MCF 10A (cell line): ENCODE results near the gene TRPM1. TPM values are rescaled to one million over a fixed set of nuclear protein-coding genes. Genes with fewer than 3 reads are reported as not detected.

ENCODE experiments used
- BruUV-seq: library from RNA; stranded (reverse); fragments of 400-500 nt; replicated peaks from 2 replicates; lab custom pipeline; 2021; lab: Mats Ljungman, UMichigan
- CTCF ChIA-PET: fragments of 300-600 bp; sonication (Branson Sonifier 250); formaldehyde crosslinking; extraction: SDS; loops from one replicate; lab custom pipeline; 2021; ENCODE audit warnings: antibody characterized with exemption, inconsistent platforms; lab: Yijun Ruan, JAX
- POLR2A ChIA-PET: fragments of 300-600, 350-650 bp; sonication (Branson Sonifier 250); formaldehyde crosslinking; extraction: SDS; loops from one replicate; lab custom pipeline; 2020; ENCODE audit warnings: antibody characterized with exemption, inconsistent platforms; lab: Yijun Ruan, JAX
- DNase-seq: peaks from one replicate; pipeline ENCODE4 v3.0.0-alpha.2; 2018; ENCODE audit not compliant: unreplicated experiment
- H3K27ac Mint-ChIP-seq: one replicate; pipeline ENCODE4 v1.8.0; 2022; ENCODE audit warnings: mild to moderate bottlenecking, low read depth, mixed read lengths; ENCODE audit not compliant: unreplicated experiment
- H3K27me3 Mint-ChIP-seq: one replicate; pipeline ENCODE4 v1.8.0; 2022; ENCODE audit warnings: mixed read lengths; ENCODE audit not compliant: insufficient read depth, unreplicated experiment
- H3K36me3 Mint-ChIP-seq: one replicate; pipeline ENCODE4 v1.8.0; 2022; ENCODE audit warnings: mild to moderate bottlenecking, moderate library complexity, mixed read lengths; ENCODE audit not compliant: insufficient read depth, unreplicated experiment
- H3K4me1 Mint-ChIP-seq: one replicate; pipeline ENCODE4 v1.8.0; 2022; ENCODE audit warnings: mixed read lengths; ENCODE audit not compliant: insufficient read depth, unreplicated experiment
- H3K4me3 Mint-ChIP-seq: one replicate; pipeline ENCODE4 v1.8.0; 2022; ENCODE audit warnings: mild to moderate bottlenecking, moderate library complexity, mixed read lengths; ENCODE audit not compliant: unreplicated experiment
- H3K9me3 Mint-ChIP-seq: one replicate; pipeline ENCODE4 v1.8.0; 2022; ENCODE audit warnings: mixed read lengths; ENCODE audit not compliant: unreplicated experiment
- intact Hi-C: fragments of 100-400 bp; cut with micrococcal nuclease; formaldehyde crosslinking; loops from 2 replicates; pipeline ENCODE4 v1.14.1; 2022
- total RNA-seq: library from RNA; stranded (reverse); gene quantifications from 2 replicates; pipeline ENCODE4 v1.2.3, GENCODE V29; 2022
- TF ChIP-seq, protein P1 (sequence below): fragments of 200-600 bp; IDR thresholded peaks from one replicate; pipeline ENCODE4 v1.8.0; 2022; ENCODE audit warnings: antibody characterized with exemption, mild to moderate bottlenecking; ENCODE audit not compliant: unreplicated experiment

Gene TRPM1
- total RNA-seq, 1 experiment from 2014 or later = not detected

DNA sequence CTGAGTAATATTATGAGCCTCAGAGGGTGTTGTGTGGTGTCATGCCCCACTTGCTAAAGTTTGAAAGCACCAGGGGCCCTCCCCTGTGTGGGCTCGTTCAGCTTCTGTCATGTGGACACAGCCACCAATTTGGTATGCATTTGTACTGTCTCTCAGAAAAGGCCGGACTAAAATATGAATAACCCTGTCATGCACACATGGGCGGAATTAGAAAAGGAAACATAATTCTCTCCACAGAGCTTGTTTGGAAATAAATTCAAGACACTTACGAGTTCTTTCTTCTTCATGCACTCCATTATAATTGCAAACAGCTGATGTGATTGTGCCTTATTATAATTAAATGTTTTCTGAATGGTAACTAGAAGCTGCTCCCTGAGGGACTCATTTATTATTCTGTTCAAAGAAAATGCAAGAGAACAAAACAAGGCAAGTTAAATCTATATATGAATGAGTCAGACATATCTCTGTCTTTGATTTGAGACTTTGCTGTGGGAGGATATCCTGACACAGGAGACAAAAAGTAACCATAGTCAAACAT, 39.1 kb downstream of the TRPM1 start:
- Mint-ChIP-seq H3K4me3 (no peak overlapping the region), H3K27me3 (peaks cover 8% of the 10 kb centered on the region), H3K9me3 (no peaks in the 10 kb centered on the region), H3K4me1 (no peaks in the 10 kb centered on the region), H3K27ac (no peak overlapping the region), H3K36me3 (no peaks in the 10 kb centered on the region)
- no TSS peak for BruUV-seq
- no peak for DNase-seq
- POLR2A ChIA-PET = no interaction called here
- TF ChIP-seq, protein P1, sequence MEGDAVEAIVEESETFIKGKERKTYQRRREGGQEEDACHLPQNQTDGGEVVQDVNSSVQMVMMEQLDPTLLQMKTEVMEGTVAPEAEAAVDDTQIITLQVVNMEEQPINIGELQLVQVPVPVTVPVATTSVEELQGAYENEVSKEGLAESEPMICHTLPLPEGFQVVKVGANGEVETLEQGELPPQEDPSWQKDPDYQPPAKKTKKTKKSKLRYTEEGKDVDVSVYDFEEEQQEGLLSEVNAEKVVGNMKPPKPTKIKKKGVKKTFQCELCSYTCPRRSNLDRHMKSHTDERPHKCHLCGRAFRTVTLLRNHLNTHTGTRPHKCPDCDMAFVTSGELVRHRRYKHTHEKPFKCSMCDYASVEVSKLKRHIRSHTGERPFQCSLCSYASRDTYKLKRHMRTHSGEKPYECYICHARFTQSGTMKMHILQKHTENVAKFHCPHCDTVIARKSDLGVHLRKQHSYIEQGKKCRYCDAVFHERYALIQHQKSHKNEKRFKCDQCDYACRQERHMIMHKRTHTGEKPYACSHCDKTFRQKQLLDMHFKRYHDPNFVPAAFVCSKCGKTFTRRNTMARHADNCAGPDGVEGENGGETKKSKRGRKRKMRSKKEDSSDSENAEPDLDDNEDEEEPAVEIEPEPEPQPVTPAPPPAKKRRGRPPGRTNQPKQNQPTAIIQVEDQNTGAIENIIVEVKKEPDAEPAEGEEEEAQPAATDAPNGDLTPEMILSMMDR = no peak
- CTCF ChIA-PET = no interaction called here
- intact Hi-C loops = no loop called here

DNA sequence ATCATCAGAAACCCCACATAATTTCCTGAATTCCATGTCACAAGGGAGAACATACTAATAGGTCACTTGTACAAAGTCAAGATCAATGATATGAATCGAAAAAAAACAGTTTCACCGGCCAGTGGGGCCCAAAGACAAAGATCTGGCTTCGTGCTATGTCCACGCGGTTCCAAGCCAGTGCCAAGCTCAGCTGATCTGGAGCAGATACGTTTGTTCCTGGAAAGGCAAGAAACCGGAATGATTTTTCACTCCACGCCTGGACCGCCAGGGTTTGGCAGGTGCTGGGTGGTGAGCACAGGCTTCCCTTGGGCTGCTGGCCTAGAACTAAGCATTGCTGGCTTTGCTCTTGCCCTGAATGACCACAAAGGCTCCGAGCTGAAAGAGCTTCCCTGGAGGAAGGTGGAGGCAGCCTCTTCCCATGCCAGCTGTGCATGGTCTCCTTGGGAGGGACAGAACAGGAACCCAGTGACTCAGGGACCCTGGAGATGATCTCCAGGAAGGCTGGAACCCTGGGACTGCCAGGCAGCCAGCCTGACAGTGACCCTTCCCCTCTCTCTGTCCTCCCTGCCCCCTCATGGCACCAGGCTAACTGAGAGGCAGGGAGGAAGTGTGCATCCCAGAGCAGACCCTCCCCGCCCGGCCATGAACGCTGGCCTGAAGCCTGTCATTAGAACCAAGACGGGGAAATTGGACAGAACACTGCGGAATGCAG, 40.9 kb downstream of the TRPM1 start:
- ChIA-PET POLR2A (no interaction called here), CTCF (interaction anchor here (1.1 kb wide), 1 partner anchor 202 kb away, joined by 3 read pairs; no protein-coding TSS in a partner anchor)
- BruUV-seq = no TSS peak
- Mint-ChIP-seq H3K4me1 (no peaks in the 10 kb centered on the region), H3K27ac (no peak overlapping the region), H3K4me3 (no peak overlapping the region), H3K27me3 (peaks cover 24% of the 10 kb centered on the region), H3K36me3 (no peaks in the 10 kb centered on the region), H3K9me3 (peaks cover 7% of the 10 kb centered on the region)
- intact Hi-C loops = no loop called here
- TF ChIP-seq, protein P1 = no peak
- no peak for DNase-seq

DNA sequence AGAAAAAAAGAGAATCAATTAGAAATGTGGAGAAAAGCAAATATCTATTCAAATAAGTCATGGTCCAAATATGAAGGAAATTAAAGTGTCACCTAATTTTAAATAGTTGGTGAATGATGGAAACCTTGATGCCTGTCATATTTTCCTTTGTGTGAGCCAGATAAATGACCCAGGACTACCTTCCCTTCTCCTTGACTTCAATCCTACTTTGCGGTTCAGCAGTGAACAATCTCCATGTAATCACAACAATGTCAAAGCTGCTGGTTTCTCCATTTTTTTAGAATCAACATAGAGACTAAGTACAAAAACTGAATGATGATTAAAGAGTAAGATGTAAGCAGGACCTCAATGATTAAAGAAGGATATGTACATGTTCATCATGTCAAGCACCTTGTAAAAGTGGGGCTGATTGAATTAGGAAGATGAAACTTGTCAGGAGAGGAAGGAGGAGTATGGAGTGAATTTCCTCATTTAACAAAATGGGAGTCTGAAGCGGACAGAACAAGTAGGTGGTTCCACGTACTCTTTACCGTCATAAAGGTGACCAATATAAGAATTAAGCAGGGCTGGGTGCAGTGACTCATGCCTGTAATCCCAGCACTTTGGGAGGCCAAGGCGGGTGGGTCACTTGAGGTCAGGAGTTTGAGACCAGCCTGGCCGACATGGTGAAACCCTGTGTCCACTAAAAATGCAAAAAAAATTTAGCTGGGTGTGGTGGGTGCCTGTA, 43.1 kb downstream of the TRPM1 start:
- no peak overlapping the region for H3K4me3 Mint-ChIP-seq
- peaks cover 30% of the 10 kb centered on the region for H3K27me3 Mint-ChIP-seq
- CTCF ChIA-PET = no interaction called here
- no peaks in the 10 kb centered on the region for H3K36me3 Mint-ChIP-seq
- H3K4me1 Mint-ChIP-seq = no peaks in the 10 kb centered on the region
- intact Hi-C loops = no loop called here
- peaks cover 7% of the 10 kb centered on the region for H3K9me3 Mint-ChIP-seq
- H3K27ac Mint-ChIP-seq = no peak overlapping the region
- DNase-seq = no peak
- POLR2A ChIA-PET = no interaction called here
- TF ChIP-seq, protein P1 = no peak
- BruUV-seq = no TSS peak

DNA sequence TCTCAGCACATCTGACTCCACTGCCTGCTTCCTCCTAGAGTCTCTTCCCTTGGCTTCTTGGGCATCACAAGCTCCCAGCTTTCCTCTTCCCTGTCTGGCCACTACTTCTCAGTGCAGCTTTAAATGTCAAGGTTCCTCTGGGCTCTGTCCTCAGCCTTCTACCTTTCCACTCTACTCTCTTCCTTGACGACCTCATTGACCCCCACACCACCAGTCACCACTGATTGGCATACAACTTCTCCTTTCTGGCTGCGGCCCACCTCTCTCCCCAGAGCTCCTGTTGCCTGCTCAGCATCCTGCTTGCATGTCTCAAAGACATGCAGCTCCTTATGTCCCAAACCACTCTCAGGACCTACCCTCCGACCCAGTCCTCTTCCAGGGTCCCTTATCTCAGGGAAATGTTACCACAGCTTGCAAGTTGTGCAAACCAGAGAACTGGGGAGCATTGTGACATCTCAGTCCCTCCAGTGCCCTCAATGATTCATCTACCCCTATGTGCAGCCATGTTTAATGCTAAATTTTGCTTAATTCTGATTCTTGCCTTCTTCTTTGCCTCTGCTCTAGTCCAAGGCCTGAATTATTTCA, 49.9 kb downstream of the TRPM1 start:
- POLR2A ChIA-PET = no interaction called here
- DNase-seq = no peak
- Mint-ChIP-seq H3K4me1 (no peaks in the 10 kb centered on the region), H3K4me3 (no peak overlapping the region), H3K27ac (no peak overlapping the region), H3K9me3 (peaks cover under 1% of the 10 kb centered on the region), H3K27me3 (peaks cover 14% of the 10 kb centered on the region), H3K36me3 (no peaks in the 10 kb centered on the region)
- CTCF ChIA-PET = no interaction called here
- TF ChIP-seq, protein P1 = no peak
- no TSS peak for BruUV-seq
- intact Hi-C loops = no loop called here
